CD14-positive monocyte (primary cell): ENCODE measurements around the gene GRIN1. TPM values are rescaled to one million over a fixed set of nuclear protein-coding genes. Genes with fewer than 3 reads are reported as not detected.
"Not testable (repeated sequence)": the region's sequence is repeated elsewhere in the genome, so short reads cannot be mapped to it uniquely, and the experiment has no call there.

ENCODE experiments used
- DNase-seq, 3 donors: peaks; one replicate each; pipeline ENCODE4 v3.0.0-alpha.2; 2011 to 2022
- H2AFZ ChIP-seq: 2 replicates; pipeline ENCODE4 v1.6.0; 2012; ENCODE audit warnings: mild to moderate bottlenecking, low read depth, low read length, inconsistent platforms; ENCODE audit not compliant: insufficient read depth, poor library complexity, severe bottlenecking
- H3K27ac ChIP-seq, 2 donors: 1 replicate in 1 of 2; 2 replicates in 1 of 2; pipeline ENCODE4 v1.5.1; 2012 to 2013; ENCODE audit warnings: low read length in 2 of 2, control low read depth in 1 of 2, inconsistent platforms in 1 of 2, low read depth in 1 of 2, mild to moderate bottlenecking in 1 of 2
- H3K27me3 ChIP-seq, 2 donors: one replicate each; pipeline versions ENCODE4 v1.6.0 to v1.6.1; 2011 to 2013; ENCODE audit warnings: low read length in 2 of 2; ENCODE audit not compliant: control insufficient read depth in 2 of 2, insufficient read depth in 2 of 2
- H3K36me3 ChIP-seq, 2 donors: replicated peaks in 1 of 2; 1 replicate in 1 of 2; 2 replicates in 1 of 2; pipeline versions ENCODE4 v1.5.1 to v1.6.1; 2012 to 2013; ENCODE audit warnings: low read length in 2 of 2, control low read depth in 1 of 2, inconsistent platforms in 1 of 2, mild to moderate bottlenecking in 1 of 2; ENCODE audit not compliant: insufficient read depth in 2 of 2, control insufficient read depth in 1 of 2
- H3K4me1 ChIP-seq, 2 donors: 1 replicate in 1 of 2; 2 replicates in 1 of 2; pipeline versions ENCODE4 v1.5.1 to v1.6.1; 2012 to 2013; ENCODE audit warnings: low read length in 2 of 2, control low read depth in 1 of 2, inconsistent platforms in 1 of 2, mild to moderate bottlenecking in 1 of 2, moderate library complexity in 1 of 2; ENCODE audit not compliant: insufficient read depth in 2 of 2, control insufficient read depth in 1 of 2
- H3K4me2 ChIP-seq: replicated peaks from 2 replicates; pipeline ENCODE3; 2012; ENCODE audit warnings: low read length, moderate library complexity, mild to moderate bottlenecking; ENCODE audit not compliant: poor library complexity, severe bottlenecking; ENCODE audit errors: extremely low read depth
- H3K4me3 ChIP-seq, 3 experiments: fragments of 200-600 bp in 1 of 3; sonication (generic) in 1 of 3; replicated peaks in 1 of 3; 1 replicate in 2 of 3; 2 replicates in 1 of 3; pipeline ENCODE4 v1.5.1; 2011 to 2013; ENCODE audit warnings: low read length in 3 of 3, mild to moderate bottlenecking in 3 of 3, control low read depth in 2 of 3, low read depth in 2 of 3, inconsistent platforms in 1 of 3, moderate library complexity in 1 of 3
- H3K79me2 ChIP-seq: 2 replicates; pipeline ENCODE4 v1.6.0; 2012; ENCODE audit warnings: mild to moderate bottlenecking, control low read depth, inconsistent platforms, low read length, moderate library complexity; ENCODE audit not compliant: insufficient read depth
- H3K9ac ChIP-seq: 2 replicates; pipeline ENCODE4 v1.6.0; 2017; ENCODE audit warnings: low read length, mild to moderate bottlenecking; ENCODE audit not compliant: insufficient read depth, poor library complexity, severe bottlenecking
- H3K9me3 ChIP-seq, 2 donors: replicated peaks in 1 of 2; 1 replicate in 1 of 2; 2 replicates in 1 of 2; pipeline versions ENCODE4 v1.5.1 to v1.6.1; 2012 to 2013; ENCODE audit warnings: low read length in 2 of 2, control low read depth in 1 of 2; ENCODE audit not compliant: control insufficient read depth in 1 of 2, insufficient read depth in 1 of 2
- H4K20me1 ChIP-seq: 2 replicates; pipeline ENCODE4 v1.6.0; 2012; ENCODE audit warnings: mild to moderate bottlenecking, low read length, control low read depth, moderate library complexity; ENCODE audit not compliant: insufficient read depth
- H3K27ac Mint-ChIP-seq, 7 donors: one replicate each; pipeline ENCODE4 v1.8.0; 2020; ENCODE audit warnings: mild to moderate bottlenecking in 7 of 7, mixed read lengths in 7 of 7, moderate library complexity in 6 of 7, inconsistent platforms in 2 of 7
- H3K27me3 Mint-ChIP-seq, 3 donors: one replicate each; pipeline ENCODE4 v1.8.0; 2021 to 2022; ENCODE audit warnings: low read depth in 3 of 3, mild to moderate bottlenecking in 3 of 3, mixed read lengths in 3 of 3, moderate library complexity in 3 of 3, inconsistent platforms in 1 of 3
- H3K36me3 Mint-ChIP-seq, 2 donors: one replicate each; pipeline ENCODE4 v1.8.0; 2020; ENCODE audit warnings: mixed read lengths in 2 of 2, inconsistent platforms in 1 of 2, mild to moderate bottlenecking in 1 of 2
- H3K4me1 Mint-ChIP-seq: one replicate; pipeline ENCODE4 v1.8.0; 2020; ENCODE audit warnings: mild to moderate bottlenecking, mixed read lengths
- H3K4me3 Mint-ChIP-seq, 2 donors: one replicate each; pipeline ENCODE4 v1.8.0; 2020; ENCODE audit warnings: mild to moderate bottlenecking in 2 of 2, mixed read lengths in 2 of 2, moderate library complexity in 1 of 2
- H3K9me3 Mint-ChIP-seq, 7 donors: one replicate each; pipeline ENCODE4 v1.8.0; 2020 to 2022; ENCODE audit warnings: mixed read lengths in 7 of 7, mild to moderate bottlenecking in 6 of 7, moderate library complexity in 6 of 7, inconsistent platforms in 2 of 7
- CTCF ChIP-seq: fragments of 200-600 bp; IDR thresholded peaks from one replicate; pipeline ENCODE4 v1.8.0; 2022; ENCODE audit warnings: antibody characterized with exemption, mild to moderate bottlenecking
- WGBS: methylation state at CpG from one replicate; pipeline ENCODE4 v1.1.5; 2013; ENCODE audit warnings: missing lambda C conversion rate; ENCODE audit not compliant: insufficient coverage; 5-methylcytosine and 5-hydroxymethylcytosine counted together
- intact Hi-C, 2 donors: fragments of 100-400 bp; cut with micrococcal nuclease; formaldehyde crosslinking; loops; one replicate each; pipeline versions ENCODE4 v1.15.0 to v1.15.1; 2023
- polyA plus RNA-seq, 3 donors: library from polyadenylated mRNA; depleted of rRNA in 1 of 3; unstranded in 2 of 3; stranded (reverse) in 1 of 3; fragments of 300-500 nt in 2 of 3; fragments of >200 nt in 1 of 3; fragmentation: Illumina TruSeq in 2 of 3; gene quantifications; 1 replicate in 2 of 3; 2 replicates in 1 of 3; pipeline ENCODE4 v1.2.3, GENCODE V29; 2012 to 2021

The GRIN1 gene
- polyA plus RNA-seq, 3 donors, result not detected

GRCh38 chr9:137134191-137134590, 4.8 kb upstream of the GRIN1 start:
- Mint-ChIP-seq H3K27me3 (peaks cover 59 to 74% (median 62%) of the 10 kb centered on the region in 3 donors), H3K27ac (no peak overlapping the region), H3K9me3 (peaks cover 3 to 21% (median 14%) of the 10 kb centered on the region in 7 donors), H3K4me1 (peaks cover 2% of the 10 kb centered on the region), H3K36me3 (peaks cover 0 to 3% of the 10 kb centered on the region in 2 donors), H3K4me3 (no peak overlapping the region)
- no peak overlapping the region for H2AFZ ChIP-seq
- H3K4me1 ChIP-seq, result peaks cover 4 to 13% of the 10 kb centered on the region in 2 donors
- no peak for TF ChIP-seq CTCF
- peaks cover 11 to 48% of the 10 kb centered on the region in 2 donors for H3K27me3 ChIP-seq
- no peak overlapping the region for H3K4me3 ChIP-seq
- no peaks in the 10 kb centered on the region for H3K79me2 ChIP-seq
- H3K4me2 ChIP-seq, result no peak overlapping the region
- peaks cover 17 to 24% of the 10 kb centered on the region in 2 donors for H3K9me3 ChIP-seq
- WGBS, result 90% methylated on average over 2 of the region's 4 CpGs
- no peak for DNase-seq
- H3K9ac ChIP-seq, result no peak overlapping the region
- H4K20me1 ChIP-seq, result no peaks in the 10 kb centered on the region
- no peak overlapping the region for H3K27ac ChIP-seq
- intact Hi-C loops, result no loop called here
- H3K36me3 ChIP-seq, result no peaks in the 10 kb centered on the region

GRCh38 chr9:137135154-137135553, 3.8 kb upstream of the GRIN1 start:
- Mint-ChIP-seq H3K9me3 (peaks cover 3 to 19% (median 14%) of the 10 kb centered on the region in 7 donors), H3K27me3 (peaks cover 66 to 80% (median 67%) of the 10 kb centered on the region in 3 donors), H3K4me3 (peak overlapping the region in 1 of 2 donors; percentile 48)
- peaks cover 11 to 23% of the 10 kb centered on the region in 2 donors for H3K9me3 ChIP-seq
- H3K4me3 ChIP-seq, H2AFZ ChIP-seq, H3K4me2 ChIP-seq, H3K36me3 ChIP-seq, H3K79me2 ChIP-seq, H3K27ac ChIP-seq, H3K9ac ChIP-seq, H3K36me3 Mint-ChIP-seq, intact Hi-C loops, H3K4me1 ChIP-seq, H4K20me1 ChIP-seq, DNase-seq, H3K27ac Mint-ChIP-seq, H3K4me1 Mint-ChIP-seq: not testable (repeated sequence)
- WGBS, result 100% methylated on average over 2 of the region's 9 CpGs
- peaks cover 14 to 57% of the 10 kb centered on the region in 2 donors for H3K27me3 ChIP-seq
